H1 (cell line): ENCODE measurements around the gene COPS9.

ENCODE experiments used
- BRCA1 ChIP-seq: IDR thresholded peaks from 2 replicates; pipeline ENCODE4 v1.6.1; 2012; ENCODE audit warnings: low read depth, low read length, improper control_type of control experiment
- CEBPB ChIP-seq: IDR thresholded peaks from 2 replicates; pipeline ENCODE4 v1.6.1; 2012; ENCODE audit warnings: low read depth, low read length
- EP300 ChIP-seq, 2 experiments: IDR thresholded peaks; 1 replicate in 1 of 2; 2 replicates in 1 of 2; pipeline ENCODE4 v1.6.1; 2011 to 2012; ENCODE audit warnings: low read depth in 2 of 2, low read length in 2 of 2, mild to moderate bottlenecking in 2 of 2, borderline replicate concordance in 1 of 2, inconsistent platforms in 1 of 2, moderate library complexity in 1 of 2
- FOSL1 ChIP-seq: IDR thresholded peaks from 2 replicates; pipeline ENCODE4 v1.6.1; 2011; ENCODE audit warnings: mild to moderate bottlenecking, low read depth, low read length, moderate library complexity; ENCODE audit not compliant: insufficient read depth
- MAX ChIP-seq: IDR thresholded peaks from 2 replicates; pipeline ENCODE4 v1.6.1; 2012; ENCODE audit warnings: inconsistent platforms
- NRF1 ChIP-seq: IDR thresholded peaks from 2 replicates; pipeline ENCODE4 v1.6.1; 2011; ENCODE audit warnings: mild to moderate bottlenecking, low read depth, low read length, improper control_type of control experiment
- POLR2A ChIP-seq, 2 experiments: IDR thresholded peaks; 1 replicate in 1 of 2; 2 replicates in 1 of 2; pipeline ENCODE4 v1.6.1; 2011; ENCODE audit warnings: low read depth in 2 of 2, low read length in 2 of 2, mild to moderate bottlenecking in 2 of 2; ENCODE audit errors: control extremely low read depth in 1 of 2
- RBBP5 ChIP-seq: IDR thresholded peaks from 2 replicates; pipeline ENCODE4 v1.7.1; 2012; ENCODE audit warnings: low read depth, mild to moderate bottlenecking, inconsistent platforms, low read length, moderate library complexity, borderline replicate concordance
- SP4 ChIP-seq: IDR thresholded peaks from 2 replicates; pipeline ENCODE4 v1.6.1; 2012; ENCODE audit warnings: low read length, inconsistent platforms
- TAF7 ChIP-seq: optimal IDR thresholded peaks from 2 replicates; pipeline ENCODE3; 2011; ENCODE audit warnings: low read depth, mild to moderate bottlenecking, inconsistent platforms, low read length, moderate library complexity, borderline replicate concordance
- TCF12 ChIP-seq: IDR thresholded peaks from 2 replicates; pipeline ENCODE4 v1.6.1; 2011; ENCODE audit warnings: low read depth, mild to moderate bottlenecking, low read length
- ZNF274 ChIP-seq: IDR thresholded peaks from 2 replicates; pipeline ENCODE4 v1.7.0; 2012; ENCODE audit warnings: low read length, borderline replicate concordance; ENCODE audit errors: extremely low read depth
- TF ChIP-seq, protein P1 (sequence below), 3 experiments: IDR thresholded peaks; 1 replicate in 2 of 3; 2 replicates in 1 of 3; pipeline versions ENCODE4 v1.5.1 to v1.6.1; 2011; ENCODE audit warnings: low read length in 3 of 3, mild to moderate bottlenecking in 3 of 3, inconsistent platforms in 2 of 3, low read depth in 1 of 3, moderate library complexity in 1 of 3; ENCODE audit not compliant: insufficient read depth in 1 of 3; ENCODE audit errors: control extremely low read depth in 1 of 3

DNA sequence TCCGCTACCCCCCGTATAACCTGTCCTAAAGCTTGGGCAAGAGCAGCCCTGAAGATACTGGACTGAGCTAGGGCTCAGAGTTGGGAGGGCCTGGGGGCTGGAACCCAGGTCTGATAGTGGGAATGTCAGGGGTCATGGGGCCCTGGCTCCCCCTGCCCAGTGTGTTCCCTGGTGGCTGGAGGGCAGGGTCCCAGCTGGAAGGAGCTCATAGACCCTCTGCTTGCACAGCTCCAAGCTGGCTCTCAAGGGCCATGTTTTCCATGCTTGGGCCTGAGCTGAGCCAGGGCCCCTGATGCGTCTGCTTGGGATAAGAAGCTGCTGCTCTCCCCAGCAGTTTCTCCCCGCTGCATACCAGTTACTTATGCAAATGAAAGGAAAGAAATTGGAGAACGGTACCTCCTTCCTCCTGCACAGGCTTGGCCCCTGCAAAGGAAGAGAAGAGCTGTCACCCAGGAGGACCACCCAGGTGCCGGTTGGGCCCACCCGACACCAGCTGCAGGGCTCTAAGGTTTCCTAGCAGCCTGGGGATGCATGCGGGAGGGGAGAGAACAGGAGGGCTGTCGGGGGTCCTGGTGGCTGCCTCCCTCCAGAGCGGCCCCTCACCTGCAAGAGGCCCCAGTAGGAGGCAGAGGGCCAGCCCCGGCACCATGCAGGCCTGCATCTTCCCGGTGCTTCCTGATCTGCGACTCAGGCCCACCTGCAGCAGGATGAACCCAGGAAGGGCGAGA is 3.7 kb upstream of the COPS9 start:
- TF ChIP-seq, protein P1, sequence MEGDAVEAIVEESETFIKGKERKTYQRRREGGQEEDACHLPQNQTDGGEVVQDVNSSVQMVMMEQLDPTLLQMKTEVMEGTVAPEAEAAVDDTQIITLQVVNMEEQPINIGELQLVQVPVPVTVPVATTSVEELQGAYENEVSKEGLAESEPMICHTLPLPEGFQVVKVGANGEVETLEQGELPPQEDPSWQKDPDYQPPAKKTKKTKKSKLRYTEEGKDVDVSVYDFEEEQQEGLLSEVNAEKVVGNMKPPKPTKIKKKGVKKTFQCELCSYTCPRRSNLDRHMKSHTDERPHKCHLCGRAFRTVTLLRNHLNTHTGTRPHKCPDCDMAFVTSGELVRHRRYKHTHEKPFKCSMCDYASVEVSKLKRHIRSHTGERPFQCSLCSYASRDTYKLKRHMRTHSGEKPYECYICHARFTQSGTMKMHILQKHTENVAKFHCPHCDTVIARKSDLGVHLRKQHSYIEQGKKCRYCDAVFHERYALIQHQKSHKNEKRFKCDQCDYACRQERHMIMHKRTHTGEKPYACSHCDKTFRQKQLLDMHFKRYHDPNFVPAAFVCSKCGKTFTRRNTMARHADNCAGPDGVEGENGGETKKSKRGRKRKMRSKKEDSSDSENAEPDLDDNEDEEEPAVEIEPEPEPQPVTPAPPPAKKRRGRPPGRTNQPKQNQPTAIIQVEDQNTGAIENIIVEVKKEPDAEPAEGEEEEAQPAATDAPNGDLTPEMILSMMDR (IDR thresholded peaks at IDR 0.05; ENCODE audit: control extremely low read depth in 1 of 3, insufficient read depth in 1 of 3, low read depth in 1 of 3, low read length in 3 of 3) = no peak
- TF ChIP-seq ZNF274 (no peak), FOSL1 (no peak), TCF12 (no peak), CEBPB (no peak), EP300 (IDR thresholded peaks at IDR 0.05; ENCODE audit: borderline replicate concordance in 1 of 2, low read depth in 2 of 2, low read length in 2 of 2) (no peak), POLR2A (IDR thresholded peaks at IDR 0.05; ENCODE audit: control extremely low read depth in 1 of 2, low read depth in 2 of 2, low read length in 2 of 2) (no peak), NRF1 (no peak), TAF7 (no peak), BRCA1 (no peak), SP4 (no peak), MAX (no peak), RBBP5 (no peak)
